Measurements from ENCODE around the gene STIP1. TPM values are rescaled to one million over a fixed set of nuclear protein-coding genes. Genes with fewer than 3 reads are reported as not detected.

STIP1 gene
- polyA plus RNA-seq, 1 donor from 2014 or later = 161 TPM

- Histone ChIP-seq H2AFZ (ENCODE audit: low read depth, low read length) (no peak overlapping the region), H3K79me2 (replicated peaks; ENCODE audit: insufficient read depth, low read length) (peaks cover 6% of the 10 kb centered on the region), H4K20me1 (ENCODE audit: insufficient read depth) (no peaks in the 10 kb centered on the region), H3K27me3 (ENCODE audit: insufficient read depth, low read depth, low read length) (no peaks in the 10 kb centered on the region), H3K4me2 (ENCODE audit: low read length) (no peak overlapping the region), H3K27ac (ENCODE audit: low read length) (no peak overlapping the region), H3K9me2 (ENCODE audit: insufficient read depth, low read length) (no peaks in the 10 kb centered on the region), H3F3A (ENCODE audit: insufficient read depth, low read length, poor library complexity, severe bottlenecking) (no peaks in the 10 kb centered on the region), H3K9ac (ENCODE audit: low read length) (no peak overlapping the region), H3K4me3 (ENCODE audit: low read length) (peak overlapping the region; percentile 84), H3K36me3 (ENCODE audit: insufficient read depth, low read length) (no peaks in the 10 kb centered on the region), H3K9me3 (ENCODE audit: low read length) (no peaks in the 10 kb centered on the region)
- TF ChIP-seq MXI1 (conservative IDR thresholded peaks at IDR 0.05; ENCODE audit: poor library complexity, severe bottlenecking) (no peak), SMC3 (conservative IDR thresholded peaks at IDR 0.05; ENCODE audit: poor library complexity) (no peak), EP300 (conservative IDR thresholded peaks at IDR 0.05; ENCODE audit: poor library complexity, severe bottlenecking) (no peak), RAD21 (conservative IDR thresholded peaks at IDR 0.05) (no peak), EZH2 (IDR thresholded peaks at IDR 0.05; ENCODE audit: borderline replicate concordance, insufficient read depth, low read length, poor library complexity, severe bottlenecking) (no peak), TAF1 (IDR thresholded peaks at IDR 0.05; ENCODE audit: low read depth) (no peak), CTCF (IDR thresholded peaks at IDR 0.05; ENCODE audit: poor library complexity, severe bottlenecking) (no peak)
Measured at GRCh38 chr11:64227405-64227956, 41.5 kb downstream of the STIP1 start.

GRCh38 chr11:64229090-64229743, 43.2 kb downstream of the STIP1 start:
- no peaks in the 10 kb centered on the region for H3K9me3 ChIP-seq (ENCODE audit: low read length)
- no peak overlapping the region for H2AFZ ChIP-seq (ENCODE audit: low read depth, low read length)
- H3K9me2 ChIP-seq (ENCODE audit: insufficient read depth, low read length) = no peaks in the 10 kb centered on the region
- peak overlapping the region; percentile 88 for H3K9ac ChIP-seq (ENCODE audit: low read length)
- H3K27ac ChIP-seq (ENCODE audit: low read length) = peak overlapping the region; percentile 88
- peaks cover 6% of the 10 kb centered on the region for H3K79me2 ChIP-seq (replicated peaks; ENCODE audit: insufficient read depth, low read length)
- no peaks in the 10 kb centered on the region for H4K20me1 ChIP-seq (ENCODE audit: insufficient read depth)
- no peaks in the 10 kb centered on the region for H3F3A ChIP-seq (ENCODE audit: insufficient read depth, low read length, poor library complexity, severe bottlenecking)
- TF ChIP-seq EZH2 (IDR thresholded peaks at IDR 0.05; ENCODE audit: borderline replicate concordance, insufficient read depth, low read length, poor library complexity, severe bottlenecking) (no peak), RAD21 (conservative IDR thresholded peaks at IDR 0.05) (no peak), CTCF (IDR thresholded peaks at IDR 0.05; ENCODE audit: poor library complexity, severe bottlenecking) (no peak), TAF1 (IDR thresholded peaks at IDR 0.05; ENCODE audit: low read depth) (no peak), MXI1 (conservative IDR thresholded peaks at IDR 0.05; ENCODE audit: poor library complexity, severe bottlenecking) (no peak), REST (IDR thresholded peaks at IDR 0.05; ENCODE audit: borderline replicate concordance) (no peak)
- H3K36me3 ChIP-seq (ENCODE audit: insufficient read depth, low read length) = no peaks in the 10 kb centered on the region
- peak overlapping the region; percentile 94 for H3K4me3 ChIP-seq (ENCODE audit: low read length)
- H3K27me3 ChIP-seq (ENCODE audit: insufficient read depth, low read depth, low read length) = peaks cover 8% of the 10 kb centered on the region
- peak overlapping the region; percentile 70 for H3K4me2 ChIP-seq (ENCODE audit: low read length)
